Omental fat pad (tissue), 4 donors: ENCODE results near the gene AWAT1. TPM values are rescaled to one million over a fixed set of nuclear protein-coding genes. Genes with fewer than 3 reads are reported as not detected.
"Not testable (repeated sequence)": the region's sequence is repeated elsewhere in the genome, so short reads cannot be mapped to it uniquely, and the experiment has no call there.

ENCODE experiments used
- ATAC-seq: fragments of 150-250 bp; one replicate; pipeline ENCODE4 v1.9.1; 2016; ENCODE audit warnings: mild to moderate bottlenecking, moderate library complexity; ENCODE audit not compliant: low FRiP score
- DNase-seq: peaks from one replicate; pipeline ENCODE4 v3.0.0-alpha.2; 2019; ENCODE audit warnings: low spot score
- total RNA-seq, 4 donors: library from RNA; depleted of rRNA; stranded (reverse); fragments of >200 nt; gene quantifications; one replicate each; pipeline ENCODE4 v1.1.0, GENCODE V29; 2016
- TF ChIP-seq, protein P1 (sequence below), 3 donors: fragments of 450-650 bp; IDR thresholded peaks; one replicate each; pipeline ENCODE4 v1.5.1; 2016 to 2017; ENCODE audit warnings: antibody characterized with exemption in 3 of 3, mild to moderate bottlenecking in 3 of 3, moderate library complexity in 2 of 3

Gene AWAT1
- total RNA-seq, 4 donors from 2014 or later = not detected

DNA sequence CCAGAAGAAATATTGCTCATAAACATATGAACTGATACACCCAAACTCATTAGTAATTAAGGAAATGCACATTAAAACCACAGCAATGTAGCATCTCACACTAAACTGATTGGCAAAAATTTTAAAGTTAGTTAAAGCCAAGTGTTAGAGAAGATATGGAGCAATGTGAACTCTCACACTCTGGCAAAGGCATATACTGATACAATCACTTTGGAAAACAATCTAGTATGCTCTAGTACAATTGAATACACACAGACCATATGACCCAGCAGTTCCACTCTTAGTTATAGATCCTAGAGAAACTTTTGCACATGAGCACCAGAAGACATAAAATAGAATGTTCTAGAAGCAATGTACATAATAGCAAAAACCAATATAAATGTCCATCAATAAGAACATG, 8.4 kb upstream of the AWAT1 start:
- ATAC-seq = no peak
- TF ChIP-seq, protein P1, sequence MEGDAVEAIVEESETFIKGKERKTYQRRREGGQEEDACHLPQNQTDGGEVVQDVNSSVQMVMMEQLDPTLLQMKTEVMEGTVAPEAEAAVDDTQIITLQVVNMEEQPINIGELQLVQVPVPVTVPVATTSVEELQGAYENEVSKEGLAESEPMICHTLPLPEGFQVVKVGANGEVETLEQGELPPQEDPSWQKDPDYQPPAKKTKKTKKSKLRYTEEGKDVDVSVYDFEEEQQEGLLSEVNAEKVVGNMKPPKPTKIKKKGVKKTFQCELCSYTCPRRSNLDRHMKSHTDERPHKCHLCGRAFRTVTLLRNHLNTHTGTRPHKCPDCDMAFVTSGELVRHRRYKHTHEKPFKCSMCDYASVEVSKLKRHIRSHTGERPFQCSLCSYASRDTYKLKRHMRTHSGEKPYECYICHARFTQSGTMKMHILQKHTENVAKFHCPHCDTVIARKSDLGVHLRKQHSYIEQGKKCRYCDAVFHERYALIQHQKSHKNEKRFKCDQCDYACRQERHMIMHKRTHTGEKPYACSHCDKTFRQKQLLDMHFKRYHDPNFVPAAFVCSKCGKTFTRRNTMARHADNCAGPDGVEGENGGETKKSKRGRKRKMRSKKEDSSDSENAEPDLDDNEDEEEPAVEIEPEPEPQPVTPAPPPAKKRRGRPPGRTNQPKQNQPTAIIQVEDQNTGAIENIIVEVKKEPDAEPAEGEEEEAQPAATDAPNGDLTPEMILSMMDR (IDR thresholded peaks at IDR 0.05) = no peak
- no peak for DNase-seq

DNA sequence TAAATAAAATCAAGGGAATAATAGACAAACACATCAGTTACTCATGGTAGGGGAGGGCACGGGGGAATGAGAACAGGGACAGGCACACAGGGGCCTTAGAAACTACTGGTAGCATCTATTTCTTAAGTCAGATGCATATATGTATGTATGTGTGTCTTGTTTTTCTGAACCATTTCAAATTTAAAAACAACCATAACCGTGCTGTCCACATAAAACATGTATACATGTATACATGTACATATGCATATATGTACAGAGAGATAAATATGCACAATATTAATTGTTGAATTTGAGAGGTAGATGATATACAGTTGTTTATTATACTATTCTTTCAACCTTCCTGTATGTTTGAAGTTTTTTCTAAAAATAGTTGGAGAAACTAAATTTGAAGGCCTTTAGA, 7.8 kb upstream of the AWAT1 start:
- DNase-seq (no peak), ATAC-seq (no peak)
- TF ChIP-seq, protein P1 (IDR thresholded peaks at IDR 0.05) = no peak

DNA sequence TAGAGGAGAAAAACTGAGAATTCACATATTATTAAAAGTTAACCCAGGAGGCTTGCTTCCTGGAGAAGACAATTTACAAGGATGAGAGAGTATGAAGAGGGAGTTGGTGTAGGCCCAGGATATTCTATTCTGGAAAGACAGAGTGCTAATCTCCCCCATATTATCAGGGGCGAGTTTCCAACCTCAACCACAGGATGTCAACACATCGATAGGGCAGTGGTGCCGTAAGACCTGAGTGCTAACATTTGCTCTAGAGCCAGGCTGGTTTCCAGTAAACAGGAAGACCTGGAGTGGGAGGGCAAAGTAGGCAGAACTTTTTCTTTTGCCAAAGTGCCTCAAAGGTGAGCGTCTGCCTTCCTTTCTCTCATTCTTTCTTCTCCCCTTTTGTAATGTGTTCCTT, 2.8 kb upstream of the AWAT1 start:
- no peak for ATAC-seq
- TF ChIP-seq, protein P1 (IDR thresholded peaks at IDR 0.05) = no peak
- no peak for DNase-seq

DNA sequence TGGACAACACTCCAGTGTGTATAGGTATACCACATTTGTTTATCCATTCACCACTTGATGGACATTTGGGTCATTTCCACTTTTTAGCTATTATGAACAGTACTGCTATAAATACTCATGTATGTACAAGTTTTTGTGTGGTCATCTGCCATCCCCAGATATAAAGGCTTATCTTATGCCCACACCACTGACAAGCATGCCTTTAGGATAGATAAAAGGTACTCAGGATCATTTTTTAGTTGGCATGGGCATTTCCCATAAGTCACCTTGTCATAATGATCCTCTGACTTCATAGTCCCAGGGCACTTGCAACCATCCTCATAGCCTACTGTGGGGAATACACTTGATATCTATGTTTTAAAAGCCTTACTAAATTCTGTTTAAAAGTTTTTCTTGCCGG, 6.3 kb downstream of the AWAT1 start:
- TF ChIP-seq, protein P1 (IDR thresholded peaks at IDR 0.05) = no peak
- no peak for ATAC-seq
- no peak for DNase-seq

DNA sequence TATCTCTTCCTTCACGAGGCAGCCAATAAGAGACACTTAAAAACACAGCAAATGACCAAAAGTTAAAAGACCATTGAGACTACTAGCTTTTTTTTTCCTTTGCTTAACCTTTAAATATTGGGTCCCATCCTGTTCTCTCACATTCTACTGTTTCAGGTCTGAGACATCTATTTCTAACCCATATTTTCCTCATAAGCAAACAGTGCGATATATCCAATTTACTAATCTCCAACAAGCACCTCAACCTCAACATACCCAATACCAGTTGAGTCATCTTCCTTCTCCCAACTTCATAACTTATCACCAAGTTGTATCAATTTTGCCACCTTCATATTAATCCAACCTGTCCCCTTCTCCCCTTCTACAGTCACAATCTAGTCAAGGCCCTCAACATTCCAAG, 7.0 kb downstream of the AWAT1 start:
- TF ChIP-seq, protein P1 (IDR thresholded peaks at IDR 0.05) = no peak
- DNase-seq = no peak
- no peak for ATAC-seq

DNA sequence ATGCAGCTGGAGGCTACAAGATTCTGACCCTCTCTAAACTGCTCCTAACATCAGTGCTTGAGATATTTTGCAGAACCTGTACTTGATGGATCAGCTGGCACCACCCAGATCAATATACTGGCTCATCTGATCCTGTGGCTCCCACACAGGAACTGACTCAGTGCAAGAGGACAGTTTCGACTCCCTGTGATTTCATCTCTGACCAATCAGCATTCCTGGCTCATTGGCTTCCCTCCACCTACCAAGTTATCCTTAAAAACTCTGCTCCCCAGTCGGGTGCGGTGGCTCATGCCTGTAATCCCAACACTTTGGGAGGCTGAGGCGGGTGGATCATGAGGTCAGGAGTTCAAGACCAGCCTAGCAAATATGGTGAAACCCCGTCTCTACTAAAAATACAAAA, 9.1 kb downstream of the AWAT1 start:
- not testable (repeated sequence) for ATAC-seq, DNase-seq

DNA sequence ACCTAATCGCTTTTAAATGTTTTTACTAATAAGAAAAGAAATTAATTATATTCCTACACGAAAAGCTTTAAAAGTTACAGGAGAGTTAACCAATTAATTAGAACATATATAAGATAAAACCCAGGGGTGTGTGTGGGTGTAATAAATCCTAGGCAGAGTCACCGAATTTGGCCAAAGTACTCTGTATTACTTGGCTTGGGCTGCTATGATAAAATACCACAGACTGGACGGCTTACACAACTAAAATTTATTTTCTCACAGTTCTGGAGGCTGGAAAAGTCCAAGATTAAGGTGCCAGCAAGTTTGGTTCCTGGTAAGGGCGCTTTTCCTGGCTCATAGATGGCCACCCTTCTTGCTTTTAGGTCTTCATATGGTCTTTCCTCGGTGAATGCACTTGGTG, 10.4 kb downstream of the AWAT1 start:
- ATAC-seq (no peak), DNase-seq (no peak)
- TF ChIP-seq, protein P1 (IDR thresholded peaks at IDR 0.05) = no peak

DNA sequence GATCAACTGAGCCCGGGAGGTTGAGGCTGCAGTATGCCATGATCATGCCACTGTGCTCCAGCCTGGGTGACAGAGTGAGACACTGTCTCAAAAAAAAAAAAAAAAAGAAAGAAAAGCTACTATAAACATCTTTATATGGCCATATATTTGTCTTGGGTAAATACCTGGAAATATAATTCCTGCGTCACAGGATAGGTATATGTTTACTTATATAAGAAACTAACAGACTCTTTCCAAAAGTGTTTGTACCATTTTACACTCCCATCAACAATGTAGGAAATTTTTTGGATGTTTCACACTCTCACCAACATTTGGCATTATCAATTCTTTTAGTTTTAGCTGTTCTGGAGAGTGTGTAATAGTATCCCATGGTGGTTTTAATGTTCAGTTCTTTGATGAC, 12.8 kb downstream of the AWAT1 start:
- ATAC-seq (no peak), DNase-seq (no peak)
- TF ChIP-seq, protein P1 (IDR thresholded peaks at IDR 0.05) = no peak
